HG03095 (cell line): ENCODE measurements around the gene TEX35.

Experiments
- ATAC-seq: cut with Tn5 transposase; IDR thresholded peaks from one replicate; pipeline ENCODE4 v1.9.1; 2021; ENCODE audit warnings: moderate library complexity; ENCODE audit not compliant: unreplicated experiment

Gene TEX35

DNA sequence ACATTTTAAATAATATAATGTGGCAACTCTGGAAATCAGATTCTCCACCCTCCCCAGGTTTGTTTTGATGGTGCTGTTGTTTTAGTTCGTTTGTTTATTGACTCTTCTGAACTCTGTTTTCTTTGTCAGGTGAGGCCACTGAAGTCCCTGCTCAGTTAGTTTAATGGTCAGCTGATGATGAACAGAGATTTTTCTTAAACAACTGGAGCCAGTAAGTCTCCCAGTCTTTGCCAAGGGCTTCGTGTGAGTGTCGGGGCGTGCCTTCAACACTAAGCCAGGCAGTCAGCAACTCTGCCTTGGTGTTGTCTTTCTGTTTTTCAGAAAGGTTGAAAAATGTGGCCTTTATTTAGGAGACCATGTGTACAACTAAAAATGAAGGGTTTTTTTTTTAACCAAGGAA lies 58.9 kb downstream of the TEX35 start:
- ATAC-seq: no peak
